HT-29 (cell line): ENCODE results near the gene CFAP97D1. TPM values are rescaled to one million over a fixed set of nuclear protein-coding genes. Genes with fewer than 3 reads are reported as not detected.
"Not testable (repeated sequence)": the region's sequence is repeated elsewhere in the genome, so short reads cannot be mapped to it uniquely, and the experiment has no call there.

ENCODE experiments used
- DNase-seq: peaks from one replicate; pipeline ENCODE4 v3.0.0-alpha.2; 2015; ENCODE audit warnings: low spot score
- total RNA-seq: library from RNA; depleted of rRNA; stranded (reverse); fragments of >200 nt; shearing (Covaris generic); gene quantifications from 2 replicates; pipeline ENCODE4 v1.2.3, GENCODE V29; 2014

Gene CFAP97D1
- total RNA-seq, 1 experiment from 2014 or later: 0.05 TPM

- not testable (repeated sequence) for DNase-seq
Observed at GRCh38 chr17:43798024-43798423, 17.8 kb downstream of the CFAP97D1 start.

DNA sequence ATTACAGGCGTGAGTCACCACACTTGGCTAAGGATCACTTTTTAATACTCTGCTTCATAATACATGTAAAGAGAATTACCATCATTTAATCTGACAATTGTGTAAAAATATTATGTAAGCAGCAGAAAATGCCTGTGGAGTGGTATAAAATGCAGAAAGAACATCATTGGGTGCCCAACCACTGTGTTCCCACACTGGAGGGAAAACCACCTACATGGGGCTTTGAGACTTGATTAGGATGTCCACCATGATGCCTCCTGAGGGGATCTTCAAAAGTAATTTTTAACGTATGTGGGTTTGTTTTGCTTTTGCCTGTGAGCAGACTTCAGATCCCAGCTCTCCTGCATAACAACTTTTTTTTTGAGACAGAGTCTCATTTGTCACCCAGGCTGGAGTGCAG, 18.8 kb downstream of the CFAP97D1 start:
- DNase-seq: no peak

DNA sequence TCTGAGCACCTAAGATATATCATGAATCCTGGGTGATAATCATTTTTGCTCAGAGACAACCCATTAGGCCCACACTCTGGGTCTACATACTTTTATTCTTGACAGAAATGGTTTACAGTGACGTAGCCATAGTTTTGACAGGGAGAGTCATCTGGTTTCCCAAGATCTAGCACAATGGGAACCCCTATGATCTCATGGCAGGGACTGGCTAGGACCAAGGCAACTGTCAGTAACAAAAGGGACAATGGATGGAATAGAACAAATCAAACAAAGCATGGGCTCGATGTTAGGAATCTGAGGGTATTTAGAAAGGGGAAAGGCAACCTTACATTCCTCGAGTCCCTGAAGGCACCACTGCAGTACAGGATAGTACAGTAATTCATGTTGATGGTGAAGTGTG, 20.5 kb downstream of the CFAP97D1 start:
- DNase-seq: no peak

GRCh38 chr17:43801844-43802243, 21.6 kb downstream of the CFAP97D1 start:
- DNase-seq: no peak

DNA sequence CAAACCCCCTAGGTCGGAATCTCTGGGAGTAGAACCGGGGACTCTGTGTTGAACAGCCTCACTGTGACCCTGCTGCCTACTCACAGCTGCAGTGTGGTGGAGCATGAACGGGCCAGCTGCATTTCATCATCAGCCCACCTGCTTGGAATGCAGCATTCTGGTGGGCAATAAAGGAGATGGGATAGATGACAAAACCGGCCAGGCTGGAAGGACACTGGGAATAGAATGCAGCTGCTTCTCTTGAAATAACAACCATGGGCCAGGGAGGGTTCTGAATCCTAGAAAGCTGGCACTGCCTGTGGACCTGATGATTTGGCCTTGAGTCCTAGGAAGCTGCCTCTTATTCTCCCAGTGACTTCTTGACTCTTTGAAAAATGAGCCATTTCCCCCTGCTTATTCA, 23.5 kb downstream of the CFAP97D1 start:
- no peak for DNase-seq

DNA sequence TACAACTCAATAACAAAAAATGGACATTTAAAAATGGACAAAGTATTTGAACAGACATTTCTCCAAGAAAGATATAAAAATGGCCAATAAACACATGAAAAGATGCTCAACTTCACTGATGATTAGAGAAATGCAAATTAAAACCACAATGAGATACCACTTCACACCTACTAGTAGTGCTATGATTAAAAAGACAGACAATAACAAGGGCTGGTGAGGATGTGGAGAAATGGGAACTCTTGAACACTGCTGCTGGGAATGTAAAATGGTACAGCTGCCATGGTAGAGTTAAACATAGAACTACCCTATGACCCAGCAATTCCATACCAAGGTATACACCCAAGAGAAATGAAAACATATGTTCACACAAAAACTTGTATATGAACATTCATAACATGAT, 24.9 kb downstream of the CFAP97D1 start:
- no peak for DNase-seq

GRCh38 chr17:43808076-43808475, 27.8 kb downstream of the CFAP97D1 start:
- no peak for DNase-seq

GRCh38 chr17:43809121-43809520, 28.9 kb downstream of the CFAP97D1 start:
- DNase-seq: no peak

DNA sequence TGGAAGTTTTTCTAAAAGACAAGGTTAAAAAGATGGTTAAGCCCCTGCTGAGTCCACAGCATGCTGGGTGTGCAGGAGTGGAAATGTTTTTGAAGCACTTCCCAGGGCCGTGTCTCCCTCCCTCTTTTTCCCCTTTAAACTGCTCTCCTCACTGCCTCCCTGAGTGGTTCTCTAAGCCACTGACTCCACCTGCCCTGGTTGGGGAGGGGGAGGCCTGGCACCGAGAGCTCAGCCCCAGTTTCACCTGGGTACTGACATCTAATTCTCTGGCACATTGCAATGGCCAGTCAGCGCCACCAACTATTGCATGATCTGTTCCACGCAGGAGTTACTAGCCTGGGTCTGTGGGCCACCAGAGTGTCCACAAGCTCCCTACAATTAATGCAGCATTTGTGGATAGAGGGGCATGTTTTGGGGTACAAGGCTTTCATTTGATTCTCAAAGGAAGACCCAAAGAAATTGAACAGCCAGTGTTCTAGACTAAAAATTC, 30.0 kb downstream of the CFAP97D1 start:
- no peak for DNase-seq

GRCh38 chr17:43810823-43811222, 30.6 kb downstream of the CFAP97D1 start:
- DNase-seq: no peak

DNA sequence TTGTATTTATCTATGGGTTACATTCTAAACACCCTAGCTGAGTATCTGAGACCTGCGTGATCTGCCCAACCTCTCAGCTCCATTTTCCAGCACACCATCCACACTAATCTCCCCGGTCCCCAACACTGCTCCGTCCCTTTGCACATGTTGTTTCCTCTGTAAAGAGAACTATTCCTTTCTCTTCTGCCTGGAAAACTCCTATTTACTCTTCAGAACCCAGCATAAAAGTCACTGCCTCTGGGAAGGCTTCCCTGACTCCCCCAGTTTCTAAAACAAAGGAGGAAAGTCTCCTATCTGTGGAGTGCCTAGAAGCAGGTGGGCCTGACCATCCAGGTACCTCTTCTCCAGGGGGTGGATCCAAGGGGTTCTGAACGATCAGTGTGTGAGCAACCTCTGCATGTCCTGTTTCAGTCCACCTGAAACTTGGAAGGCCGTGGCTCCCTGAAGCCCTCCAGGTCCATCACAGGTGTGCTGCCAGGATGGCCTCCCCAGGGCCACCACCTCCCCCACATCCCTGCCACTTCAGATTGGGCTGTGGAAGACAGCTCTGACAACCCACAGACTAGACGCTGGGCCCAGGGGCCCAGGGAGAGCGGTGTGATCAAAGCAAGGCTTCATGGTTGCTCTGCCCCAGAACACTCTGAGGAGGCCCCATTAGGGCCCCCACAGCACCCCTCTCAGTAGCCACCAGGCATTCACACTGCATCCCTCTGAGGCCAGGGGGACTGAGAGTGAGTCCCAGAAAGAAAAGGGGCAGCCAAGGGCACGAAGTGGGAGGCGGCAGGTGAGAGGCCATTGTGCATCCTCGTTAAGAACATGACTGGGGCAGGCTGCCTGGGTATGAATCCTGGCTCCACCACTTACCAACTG, 32.4 kb downstream of the CFAP97D1 start:
- no peak for DNase-seq

GRCh38 chr17:43813386-43813785, 33.2 kb downstream of the CFAP97D1 start:
- no peak for DNase-seq

GRCh38 chr17:43814026-43814425, 33.8 kb downstream of the CFAP97D1 start:
- no peak for DNase-seq

DNA sequence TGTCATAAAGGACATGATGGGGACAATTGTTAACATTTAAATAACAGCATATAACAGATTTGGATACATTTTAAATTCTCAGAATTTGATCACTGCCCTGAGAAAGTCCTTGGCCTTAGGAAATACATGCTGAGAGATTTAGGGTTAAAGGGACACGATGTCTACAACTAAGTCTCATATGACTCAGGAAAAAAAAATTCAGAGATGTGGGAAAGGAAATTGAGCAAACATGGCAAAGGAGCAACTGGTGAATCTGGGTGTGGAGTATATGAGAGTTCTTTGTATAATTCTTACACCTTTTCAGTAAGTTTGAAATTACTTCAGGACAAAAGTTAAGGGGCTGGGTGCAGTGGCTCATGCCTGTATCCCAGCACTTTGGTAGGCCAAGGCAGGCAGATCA, 34.5 kb downstream of the CFAP97D1 start:
- no peak for DNase-seq

- no peak for DNase-seq
Observed at GRCh38 chr17:43816336-43817320, 36.4 kb downstream of the CFAP97D1 start.

GRCh38 chr17:43817826-43818225, 37.6 kb downstream of the CFAP97D1 start:
- DNase-seq: no peak

GRCh38 chr17:43818966-43819365, 38.7 kb downstream of the CFAP97D1 start:
- no peak for DNase-seq

DNA sequence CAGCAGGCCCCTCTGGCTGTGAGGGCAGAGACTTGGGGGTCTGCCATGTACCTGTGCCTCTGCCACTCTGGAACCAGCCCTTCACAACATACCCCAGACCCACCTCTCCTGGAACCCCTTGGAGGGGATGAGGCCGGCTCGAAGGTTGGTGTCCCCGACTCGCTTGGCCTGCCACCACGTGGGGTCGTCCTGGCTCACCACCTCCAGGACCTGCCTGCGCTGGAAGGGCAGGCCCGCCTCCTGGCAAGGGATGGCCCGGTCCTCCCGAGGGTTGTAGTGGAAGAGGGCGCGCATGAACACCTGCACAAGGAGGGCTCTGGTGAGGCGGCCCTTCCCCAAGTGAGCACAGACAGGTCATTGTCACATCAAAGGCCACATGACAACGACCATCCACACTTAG, 40.5 kb downstream of the CFAP97D1 start:
- no peak for DNase-seq

- no peak for DNase-seq
Observed at GRCh38 chr17:43822570-43823190, 42.4 kb downstream of the CFAP97D1 start.

GRCh38 chr17:43823350-43824084, 43.3 kb downstream of the CFAP97D1 start:
- DNase-seq: no peak

DNA sequence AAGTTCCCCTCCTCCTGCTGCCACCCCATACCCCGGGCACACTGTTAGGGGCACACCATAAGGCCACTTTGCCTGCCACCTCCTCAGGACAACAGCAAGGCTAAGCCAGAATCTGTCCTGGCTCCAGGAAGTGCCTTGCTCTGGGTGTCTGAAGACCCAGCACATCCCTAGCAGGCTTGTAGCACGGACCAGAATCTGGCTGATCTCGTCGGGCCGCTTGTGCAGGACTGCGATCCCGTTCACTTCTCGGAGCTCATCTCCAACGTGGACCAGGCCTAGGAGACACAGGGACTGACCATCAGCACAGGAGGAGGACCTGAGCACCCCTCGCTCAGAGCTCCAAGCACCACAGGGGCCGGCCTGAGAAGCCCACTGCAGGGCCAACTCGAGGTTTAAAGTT, 45.3 kb downstream of the CFAP97D1 start:
- DNase-seq: no peak
